Chondrocyte (in vitro differentiated cells): ENCODE data around the gene COL16A1. TPM values are rescaled to one million over a fixed set of nuclear protein-coding genes. Genes with fewer than 3 reads are reported as not detected.

Source experiments
- DNase-seq: peaks from one replicate; pipeline ENCODE4 v3.0.0; 2021; ENCODE audit warnings: mixed read lengths, low spot score
- H3K27ac Mint-ChIP-seq: one replicate; pipeline ENCODE4 v1.8.0; 2021; ENCODE audit warnings: mild to moderate bottlenecking, moderate library complexity, mixed read lengths; ENCODE audit not compliant: unreplicated experiment
- H3K27me3 Mint-ChIP-seq: 2 replicates; pipeline ENCODE4 v1.8.0; 2021; ENCODE audit warnings: low read depth, mixed read lengths
- H3K36me3 Mint-ChIP-seq: 2 replicates; pipeline ENCODE4 v1.8.0; 2021; ENCODE audit warnings: low read depth, mixed read lengths
- H3K4me1 Mint-ChIP-seq: 2 replicates; pipeline ENCODE4 v1.8.0; 2021; ENCODE audit warnings: low read depth, mild to moderate bottlenecking, mixed read lengths
- H3K4me3 Mint-ChIP-seq: one replicate; pipeline ENCODE4 v1.8.0; 2021; ENCODE audit warnings: mild to moderate bottlenecking, moderate library complexity, mixed read lengths; ENCODE audit not compliant: unreplicated experiment
- H3K9me3 Mint-ChIP-seq: 2 replicates; pipeline ENCODE4 v1.8.0; 2021; ENCODE audit warnings: low read depth, mixed read lengths
- CTCF ChIP-seq: fragments of 200-600 bp; sonication (generic); IDR thresholded peaks from 2 replicates; pipeline ENCODE4 v1.5.0; 2021; ENCODE audit warnings: antibody characterized with exemption, mild to moderate bottlenecking, moderate library complexity
- long read RNA-seq: library from polyadenylated mRNA; stranded (forward); transcript quantifications from one replicate; pipeline ENCODE4 v2.0.0, GENCODE V29; 2021
- total RNA-seq: library from RNA; stranded (reverse); gene quantifications from 3 replicates; pipeline ENCODE4 v1.2.1, GENCODE V29; 2021

Gene COL16A1
- 230 to 272 TPM (median 262 TPM) in 3 replicates for total RNA-seq
- long read RNA-seq, full-length matches to known transcripts, result 106 of 475 reads
- long read RNA-seq, partial matches to known transcripts, result 123 of 475 reads
- long read RNA-seq, other reads (novel, unspliced or antisense), result 246 of 475 reads

- Mint-ChIP-seq H3K27me3 (no peaks in the 10 kb centered on the region), H3K27ac (peak within 1 kb of the TSS; percentile 98), H3K4me3 (peak within 1 kb of the TSS; percentile 85), H3K36me3 (peaks cover 9% of the 10 kb centered on the region), H3K9me3 (no peaks in the 10 kb centered on the region), H3K4me1 (peaks cover 88% of the 10 kb centered on the region)
- no peak for DNase-seq
- peak; percentile 16 for TF ChIP-seq CTCF
Observed at GRCh38 chr1:31703431-31704270, at the start of gene COL16A1. TSS of gene COL16A1 (minus strand) at chr1:31704017. CDS start at chr1:31702193, 1,824 bp downstream.

GRCh38 chr1:31752952-31753475, 49.2 kb upstream of the COL16A1 start:
- H3K27ac Mint-ChIP-seq, result no peak overlapping the region
- no peak for TF ChIP-seq CTCF
- H3K4me1 Mint-ChIP-seq, result peaks cover 57% of the 10 kb centered on the region
- no peak for DNase-seq
- H3K27me3 Mint-ChIP-seq, result no peaks in the 10 kb centered on the region
- H3K9me3 Mint-ChIP-seq, result no peaks in the 10 kb centered on the region
- H3K4me3 Mint-ChIP-seq, result no peak overlapping the region
- no peaks in the 10 kb centered on the region for H3K36me3 Mint-ChIP-seq

- no peak for DNase-seq
- Mint-ChIP-seq H3K27me3 (no peaks in the 10 kb centered on the region), H3K9me3 (no peaks in the 10 kb centered on the region), H3K4me3 (no peak overlapping the region), H3K36me3 (no peaks in the 10 kb centered on the region), H3K27ac (no peak overlapping the region), H3K4me1 (peaks cover 57% of the 10 kb centered on the region)
- no peak for TF ChIP-seq CTCF
Observed at GRCh38 chr1:31752258-31752657, 48.4 kb upstream of the COL16A1 start.

GRCh38 chr1:31751822-31752241, 48.0 kb upstream of the COL16A1 start:
- Mint-ChIP-seq H3K4me1 (peaks cover 61% of the 10 kb centered on the region), H3K9me3 (no peaks in the 10 kb centered on the region), H3K4me3 (no peak overlapping the region), H3K36me3 (no peaks in the 10 kb centered on the region), H3K27ac (no peak overlapping the region), H3K27me3 (no peaks in the 10 kb centered on the region)
- TF ChIP-seq CTCF, result no peak
- DNase-seq, result no peak

GRCh38 chr1:31750858-31751510, 47.2 kb upstream of the COL16A1 start:
- Mint-ChIP-seq H3K27ac (no peak overlapping the region), H3K36me3 (no peaks in the 10 kb centered on the region), H3K4me1 (peaks cover 69% of the 10 kb centered on the region), H3K4me3 (no peak overlapping the region), H3K9me3 (no peaks in the 10 kb centered on the region), H3K27me3 (no peaks in the 10 kb centered on the region)
- no peak for DNase-seq
- TF ChIP-seq CTCF, result no peak
